Measurements from ENCODE around the gene BMPER. TPM values are rescaled to one million over a fixed set of nuclear protein-coding genes. Genes with fewer than 3 reads are reported as not detected.

Gene BMPER
- total RNA-seq, 4 donors from 2014 or later, result 0.27 to 0.53 (median 0.34) TPM

- no peak overlapping the region for H3K4me3 ChIP-seq (ENCODE audit: low read depth, poor library complexity, severe bottlenecking)
- WGBS, 2 donors, result 78 to 81% methylated on average over 4 of the region's 4 CpGs
- DNase-seq (ENCODE audit: low spot score in 2 of 2), result no peak
- TF ChIP-seq POLR2A (IDR thresholded peaks at IDR 0.05), result no peak
- TF ChIP-seq CTCF (IDR thresholded peaks at IDR 0.05), result no peak
- intact Hi-C loops (cut with DNase I; ENCODE audit: low total_unique reads), result no loop called here
Observed at GRCh38 chr7:34043461-34044305, 138.3 kb downstream of the BMPER start.

GRCh38 chr7:34044306-34044643, 138.9 kb downstream of the BMPER start:
- intact Hi-C loops (cut with DNase I; ENCODE audit: low total_unique reads), result no loop called here
- WGBS, 2 donors, result 66 to 69% methylated on average over 2 of the region's 2 CpGs
- H3K4me3 ChIP-seq (ENCODE audit: low read depth, poor library complexity, severe bottlenecking), result no peak overlapping the region
- TF ChIP-seq CTCF (IDR thresholded peaks at IDR 0.05), result no peak
- no peak for TF ChIP-seq POLR2A (IDR thresholded peaks at IDR 0.05)
- no peak for DNase-seq (ENCODE audit: low spot score in 2 of 2)

GRCh38 chr7:34044734-34045353, 139.5 kb downstream of the BMPER start:
- no peak for DNase-seq (ENCODE audit: low spot score in 2 of 2)
- intact Hi-C loops (cut with DNase I; ENCODE audit: low total_unique reads), result no loop called here
- 88 to 92% methylated on average over 7 of the region's 7 CpGs for WGBS, 2 donors
- TF ChIP-seq POLR2A (IDR thresholded peaks at IDR 0.05) (no peak), CTCF (IDR thresholded peaks at IDR 0.05) (no peak)
- H3K4me3 ChIP-seq (ENCODE audit: low read depth, poor library complexity, severe bottlenecking), result no peak overlapping the region

- no peak for DNase-seq (ENCODE audit: low spot score in 2 of 2)
- intact Hi-C loops (cut with DNase I; ENCODE audit: low total_unique reads), result no loop called here
- no peak overlapping the region for H3K4me3 ChIP-seq (ENCODE audit: low read depth, poor library complexity, severe bottlenecking)
- WGBS, 2 donors, result 90 to 96% methylated on average over 1 of the region's 1 CpG
- TF ChIP-seq POLR2A (IDR thresholded peaks at IDR 0.05) (no peak), CTCF (IDR thresholded peaks at IDR 0.05) (no peak)
Observed at GRCh38 chr7:34048445-34048844, 143.1 kb downstream of the BMPER start.

- intact Hi-C loops (cut with DNase I; ENCODE audit: low total_unique reads), result no loop called here
- DNase-seq (ENCODE audit: low spot score in 2 of 2), result no peak
- no peak overlapping the region for H3K4me3 ChIP-seq (ENCODE audit: low read depth, poor library complexity, severe bottlenecking)
- 86 to 93% methylated on average over 3 of the region's 3 CpGs for WGBS, 2 donors
- no peak for TF ChIP-seq POLR2A (IDR thresholded peaks at IDR 0.05)
- no peak for TF ChIP-seq CTCF (IDR thresholded peaks at IDR 0.05)
Observed at GRCh38 chr7:34054075-34054474, 148.7 kb downstream of the BMPER start.

All from lower leg skin (tissue), 4 donors.